Lung (tissue), 12 donors: ENCODE data around the gene FOLR2. TPM values are rescaled to one million over a fixed set of nuclear protein-coding genes. Genes with fewer than 3 reads are reported as not detected.

Experiments used
- ATAC-seq: fragments of 200-7000 bp; cut with Tn5 transposase; one replicate; pipeline ENCODE4 v1.9.1; 2020; ENCODE audit warnings: moderate number of reproducible peaks; ENCODE audit not compliant: insufficient read depth, low FRiP score
- DNase-seq, 3 donors: peaks; one replicate each; pipeline ENCODE4 v3.0.0-alpha.2; 2013 to 2017
- H3K27ac ChIP-seq, 2 donors: one replicate each; pipeline ENCODE4 v1.5.1; 2013; ENCODE audit warnings: mild to moderate bottlenecking in 2 of 2, moderate library complexity in 2 of 2, control low read depth in 1 of 2, inconsistent platforms in 1 of 2, low read depth in 1 of 2, low read length in 1 of 2
- H3K27me3 ChIP-seq, 3 donors: one replicate each; pipeline ENCODE4 v1.5.1; 2013; ENCODE audit warnings: low read length in 2 of 3; ENCODE audit not compliant: control insufficient read depth in 3 of 3, insufficient read depth in 3 of 3
- H3K36me3 ChIP-seq, 4 donors: one replicate each; pipeline ENCODE4 v1.5.1; 2013; ENCODE audit warnings: low read length in 4 of 4, mild to moderate bottlenecking in 1 of 4, moderate library complexity in 1 of 4; ENCODE audit not compliant: control insufficient read depth in 4 of 4, insufficient read depth in 4 of 4
- H3K4me1 ChIP-seq, 5 donors: one replicate each; pipeline ENCODE4 v1.5.1; 2013; ENCODE audit warnings: low read length in 5 of 5, mild to moderate bottlenecking in 2 of 5, moderate library complexity in 1 of 5; ENCODE audit not compliant: control insufficient read depth in 5 of 5, insufficient read depth in 5 of 5
- H3K4me3 ChIP-seq: one replicate; pipeline ENCODE4 v1.5.1; 2013; ENCODE audit warnings: mild to moderate bottlenecking, control low read depth, moderate library complexity
- H3K9ac ChIP-seq, 2 donors: one replicate each; pipeline ENCODE4 v1.5.1; 2013; ENCODE audit warnings: low read length in 2 of 2, control low read depth in 1 of 2; ENCODE audit not compliant: insufficient read depth in 1 of 2
- H3K9me3 ChIP-seq, 4 donors: one replicate each; pipeline ENCODE4 v1.5.1; 2013; ENCODE audit warnings: low read length in 3 of 4, mild to moderate bottlenecking in 1 of 4, moderate library complexity in 1 of 4; ENCODE audit not compliant: control insufficient read depth in 4 of 4, insufficient read depth in 3 of 4
- CTCF ChIP-seq: IDR thresholded peaks from 2 replicates; pipeline ENCODE4 v1.5.1; 2012; ENCODE audit warnings: mild to moderate bottlenecking; ENCODE audit errors: control extremely low read depth, extremely low read depth
- WGBS, 2 donors: extraction: QIAGEN DNeasy Blood & Tissue Kit; methylation state at CpG; one replicate each; pipeline ENCODE4 v1.1.7; 2013; 5-methylcytosine and 5-hydroxymethylcytosine counted together
- polyA plus RNA-seq, 2 donors: library from polyadenylated mRNA; stranded (reverse); fragments of 200-250 nt; gene quantifications; one replicate each; pipeline ENCODE4 v1.2.1, GENCODE V29; 2013
- total RNA-seq, 2 donors: library from RNA; depleted of rRNA in 1 of 2; stranded (reverse); fragments of >200 nt in 1 of 2; gene quantifications; one replicate each; pipeline ENCODE4 v1.2.1, GENCODE V29; 2014 to 2021
- donor health status: control.
- donor health status: control.
- donor health status: Bipolar disorder and iron deficiency.
- donor health status: healthy.
- donor health status: DM: yes; HTN: yes; CAD: no.

FOLR2 gene
- total and polyA plus RNA-seq, 4 donors: 3.2 to 19.7 (median 10.2) TPM

GRCh38 chr11:72226701-72227100 lies 10.1 kb downstream of the FOLR2 start:
- peaks cover 0 to 50% (median 35%) of the 10 kb centered on the region in 4 donors for H3K36me3 ChIP-seq
- no peak for TF ChIP-seq CTCF

GRCh38 chr11:72227316-72228228 lies 11.0 kb downstream of the FOLR2 start:
- 86 to 92% methylated on average over 14 of the region's 14 CpGs for WGBS, 2 donors
- H3K4me3 ChIP-seq: no peak overlapping the region
- H3K27me3 ChIP-seq: no peaks in the 10 kb centered on the region
- DNase-seq (no peak), ATAC-seq (no peak)
- H3K36me3 ChIP-seq: peaks cover 0 to 58% (median 42%) of the 10 kb centered on the region in 4 donors
- no peaks in the 10 kb centered on the region for H3K9me3 ChIP-seq
- no peak overlapping the region for H3K27ac ChIP-seq
- no peak overlapping the region for H3K9ac ChIP-seq
- H3K4me1 ChIP-seq: peaks cover 0 to 16% (median 2%) of the 10 kb centered on the region in 5 donors
- TF ChIP-seq CTCF: no peak

More at GRCh38 chr11:72226701-72227100, 10.1 kb downstream of the FOLR2 start:
- Histone ChIP-seq H3K27ac (no peak overlapping the region), H3K9me3 (no peaks in the 10 kb centered on the region), H3K27me3 (no peaks in the 10 kb centered on the region), H3K4me3 (no peak overlapping the region), H3K4me1 (peaks cover 0 to 23% (median 9%) of the 10 kb centered on the region in 5 donors), H3K9ac (no peak overlapping the region)
- 87 to 97% methylated on average over 5 of the region's 5 CpGs for WGBS, 2 donors
- no peak for ATAC-seq
- DNase-seq: no peak

- Histone ChIP-seq H3K9me3 (no peaks in the 10 kb centered on the region), H3K4me1 (peaks cover 0 to 13% (median 0%) of the 10 kb centered on the region in 5 donors), H3K27me3 (no peaks in the 10 kb centered on the region), H3K36me3 (peaks cover 0 to 66% (median 50%) of the 10 kb centered on the region in 4 donors), H3K4me3 (no peak overlapping the region), H3K27ac (no peak overlapping the region), H3K9ac (no peak overlapping the region)
- TF ChIP-seq CTCF: no peak
- 89 to 90% methylated on average over 16 of the region's 16 CpGs for WGBS, 2 donors
- DNase-seq (no peak), ATAC-seq (no peak)
Observed at GRCh38 chr11:72228229-72228843, 11.7 kb downstream of the FOLR2 start.
